HL-60 (cell line): ENCODE data around the gene GMDS.

Source experiments
- CTCF ChIP-seq: IDR thresholded peaks from one replicate; pipeline ENCODE4 v1.5.1; 2011; ENCODE audit warnings: low read length, control low read depth, inconsistent platforms; ENCODE audit not compliant: insufficient read depth
- GABPA ChIP-seq: IDR thresholded peaks from 2 replicates; pipeline ENCODE4 v1.6.1; 2012; ENCODE audit warnings: low read depth
- POLR2AphosphoS5 ChIP-seq: IDR thresholded peaks from 2 replicates; pipeline ENCODE4 v1.6.1; 2012; ENCODE audit warnings: low read depth

DNA sequence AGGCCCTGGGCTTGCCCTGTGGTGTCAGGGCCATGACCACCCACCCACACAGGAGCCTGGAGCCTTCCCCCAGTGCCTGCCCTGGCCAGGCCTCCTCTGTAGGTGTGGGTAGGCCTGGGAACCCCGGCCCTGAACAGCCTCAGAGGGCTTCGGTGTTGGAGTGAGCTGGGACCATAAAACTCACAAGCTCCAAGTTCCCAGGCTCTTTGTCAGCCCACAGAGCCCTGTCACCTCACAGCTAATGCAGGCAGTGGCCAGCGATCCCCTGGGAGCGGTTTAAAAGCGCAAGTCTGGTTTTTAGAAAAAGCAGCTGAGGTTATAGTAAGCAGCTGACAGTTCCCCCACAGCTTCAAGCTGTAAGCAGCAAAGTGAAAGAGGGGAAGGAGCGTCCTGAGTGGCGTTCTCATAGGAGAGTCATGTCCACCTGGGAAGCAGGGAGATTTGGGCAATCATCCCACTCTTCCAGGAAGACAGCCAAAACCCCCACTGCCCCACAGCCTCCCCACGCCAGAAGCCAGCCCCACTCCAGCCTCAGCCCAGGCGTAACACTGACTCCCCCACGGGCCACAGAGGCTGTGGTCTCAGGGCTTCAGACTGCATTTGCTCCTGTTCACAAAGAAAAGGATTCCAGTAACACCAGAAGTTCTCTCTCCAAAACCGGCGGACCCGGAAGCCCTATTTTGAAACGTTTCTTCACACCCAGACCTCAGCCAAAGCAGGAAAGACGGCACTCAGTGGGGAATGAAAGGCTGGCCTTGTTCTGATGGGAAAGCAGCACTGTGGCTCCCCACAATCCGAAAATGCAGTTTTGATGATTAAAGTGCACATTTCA, 670.0 kb downstream of the GMDS start:
- no peak for TF ChIP-seq CTCF
- TF ChIP-seq POLR2AphosphoS5, result no peak
- TF ChIP-seq GABPA, result no peak
